Mucosa of descending colon (tissue), 3 donors: ENCODE measurements around the gene PANK4. TPM values are rescaled to one million over a fixed set of nuclear protein-coding genes. Genes with fewer than 3 reads are reported as not detected.
"Not testable (repeated sequence)": the region's sequence is repeated elsewhere in the genome, so short reads cannot be mapped to it uniquely, and the experiment has no call there.

ENCODE experiments used
- ATAC-seq: fragments of 200-7000 bp; cut with Tn5 transposase; one replicate; pipeline ENCODE4 v1.9.1; 2020; ENCODE audit warnings: mild to moderate bottlenecking, moderate library complexity
- DNase-seq, 3 donors: peaks; one replicate each; pipeline ENCODE4 v3.0.0-alpha.2; 2020
- H3K36me3 ChIP-seq: fragments of 200-600 bp; one replicate; pipeline ENCODE4 v1.8.0; 2021; ENCODE audit warnings: low read depth, mild to moderate bottlenecking
- H3K4me1 ChIP-seq: fragments of 200-600 bp; one replicate; pipeline ENCODE4 v1.8.0; 2021; ENCODE audit warnings: low read depth, mild to moderate bottlenecking
- H3K4me3 ChIP-seq: fragments of 200-600 bp; one replicate; pipeline ENCODE4 v1.8.0; 2021; ENCODE audit warnings: mild to moderate bottlenecking
- H3K9me3 ChIP-seq: fragments of 200-600 bp; one replicate; pipeline ENCODE4 v1.8.0; 2021; ENCODE audit warnings: mild to moderate bottlenecking
- intact Hi-C, 2 donors: fragments of 100-400 bp; cut with DNase I in 1 of 2; cut with micrococcal nuclease in 1 of 2; formaldehyde crosslinking; loops; one replicate each; pipeline versions ENCODE4 v1.11.0 to v1.11.1; 2022; cut with DNase I, micrococcal nuclease
- total RNA-seq, 3 donors: library from RNA; stranded (reverse); fragmentation: NEBNext Ultra II Directional in 2 of 3; extraction: Animal tissue kit (Norgen Biotek cat#: 25700) in 2 of 3; gene quantifications; one replicate each; pipeline versions ENCODE4 v1.2.1 to v1.2.4, GENCODE V29; 2021 to 2023
- TF ChIP-seq, protein P1 (sequence below): fragments of 200-600 bp; IDR thresholded peaks from one replicate; pipeline ENCODE4 v1.8.0; 2022; ENCODE audit warnings: antibody characterized with exemption, mild to moderate bottlenecking
- donor health status: DM: no; HTN: no; CAD: no; lungs with moderate emphysema.
- donor health status: DM: no; HTN: no; CAD: no.
- donor health status: DM: no; HTN: yes; CAD: no.

Gene PANK4
- total RNA-seq, 3 donors from 2014 or later: 28.1 to 51.6 (median 44.7) TPM

- no peaks in the 10 kb centered on the region for H3K9me3 ChIP-seq
- DNase-seq (peak; percentile 76 to 84 (median 80)), ATAC-seq (peak; percentile 60)
- peak within 1 kb of the TSS; percentile 72 for H3K4me3 ChIP-seq
- TF ChIP-seq, protein P1, sequence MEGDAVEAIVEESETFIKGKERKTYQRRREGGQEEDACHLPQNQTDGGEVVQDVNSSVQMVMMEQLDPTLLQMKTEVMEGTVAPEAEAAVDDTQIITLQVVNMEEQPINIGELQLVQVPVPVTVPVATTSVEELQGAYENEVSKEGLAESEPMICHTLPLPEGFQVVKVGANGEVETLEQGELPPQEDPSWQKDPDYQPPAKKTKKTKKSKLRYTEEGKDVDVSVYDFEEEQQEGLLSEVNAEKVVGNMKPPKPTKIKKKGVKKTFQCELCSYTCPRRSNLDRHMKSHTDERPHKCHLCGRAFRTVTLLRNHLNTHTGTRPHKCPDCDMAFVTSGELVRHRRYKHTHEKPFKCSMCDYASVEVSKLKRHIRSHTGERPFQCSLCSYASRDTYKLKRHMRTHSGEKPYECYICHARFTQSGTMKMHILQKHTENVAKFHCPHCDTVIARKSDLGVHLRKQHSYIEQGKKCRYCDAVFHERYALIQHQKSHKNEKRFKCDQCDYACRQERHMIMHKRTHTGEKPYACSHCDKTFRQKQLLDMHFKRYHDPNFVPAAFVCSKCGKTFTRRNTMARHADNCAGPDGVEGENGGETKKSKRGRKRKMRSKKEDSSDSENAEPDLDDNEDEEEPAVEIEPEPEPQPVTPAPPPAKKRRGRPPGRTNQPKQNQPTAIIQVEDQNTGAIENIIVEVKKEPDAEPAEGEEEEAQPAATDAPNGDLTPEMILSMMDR: no peak
- peaks cover 42% of the 10 kb centered on the region for H3K4me1 ChIP-seq
- H3K36me3 ChIP-seq: peaks cover 5% of the 10 kb centered on the region
- intact Hi-C loops: no loop called here
Observed at GRCh38 chr1:2556277-2556677, 29.9 kb upstream of the PANK4 start, which contains the start of gene TNFRSF14. TNFRSF14 (plus strand) TSS chr1:2556371; CDS start chr1:2556665, 294 bp downstream.

- DNase-seq (peak; percentile 91 to 95 (median 92)), ATAC-seq (peak; percentile 59)
- H3K36me3 ChIP-seq: peaks cover 5% of the 10 kb centered on the region
- peaks cover 42% of the 10 kb centered on the region for H3K4me1 ChIP-seq
- no peaks in the 10 kb centered on the region for H3K9me3 ChIP-seq
- TF ChIP-seq, protein P1: no peak
- peak overlapping the region; percentile 72 for H3K4me3 ChIP-seq
- intact Hi-C loops: no loop called here
Observed at GRCh38 chr1:2555634-2556276, 29.4 kb upstream of the PANK4 start.

DNA sequence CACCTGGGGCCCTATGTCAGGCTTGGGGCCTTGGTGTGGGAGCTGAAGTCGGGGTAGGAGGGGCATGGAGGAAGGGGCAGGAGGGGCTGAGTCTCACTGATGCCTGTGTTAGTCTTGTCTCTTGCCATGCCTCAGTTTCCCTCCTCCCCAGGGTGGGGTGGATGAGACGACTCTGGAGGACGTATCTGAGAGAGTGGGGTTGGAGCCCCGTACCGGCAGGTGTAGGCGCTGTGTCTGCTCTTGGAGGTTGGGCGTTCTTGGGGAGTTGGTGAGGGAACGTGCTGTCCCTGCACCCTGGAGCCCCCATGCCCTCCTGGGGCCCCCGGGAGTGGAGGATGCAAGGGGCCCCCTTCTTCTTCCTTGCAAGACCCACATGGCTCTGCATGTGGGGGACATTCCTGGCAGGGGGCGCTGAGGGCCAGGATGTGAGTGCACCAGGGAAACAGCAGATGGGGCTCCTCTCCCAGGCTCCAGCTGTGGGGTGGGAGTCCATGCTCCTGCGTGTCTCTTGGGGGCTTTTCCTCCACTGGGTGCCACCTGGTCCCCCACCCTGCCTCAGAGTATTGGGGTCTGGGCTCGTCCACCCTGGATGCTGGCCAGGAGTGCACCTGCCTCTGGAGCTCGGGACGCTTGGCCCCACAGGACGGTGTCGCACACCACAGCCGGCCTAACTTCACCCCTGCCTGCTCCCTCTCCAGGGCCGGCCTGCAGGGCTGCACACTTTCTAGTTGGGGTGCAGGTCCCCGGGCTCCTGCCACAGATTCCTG lies 28.4 kb upstream of the PANK4 start:
- Histone ChIP-seq H3K9me3 (no peaks in the 10 kb centered on the region), H3K36me3 (peaks cover 5% of the 10 kb centered on the region), H3K4me3 (no peak overlapping the region), H3K4me1 (peaks cover 42% of the 10 kb centered on the region)
- DNase-seq (peak; percentile 66 to 80 (median 74)), ATAC-seq (peak; percentile 5)
- intact Hi-C loops: no loop called here
- TF ChIP-seq, protein P1: peak; percentile 31

DNA sequence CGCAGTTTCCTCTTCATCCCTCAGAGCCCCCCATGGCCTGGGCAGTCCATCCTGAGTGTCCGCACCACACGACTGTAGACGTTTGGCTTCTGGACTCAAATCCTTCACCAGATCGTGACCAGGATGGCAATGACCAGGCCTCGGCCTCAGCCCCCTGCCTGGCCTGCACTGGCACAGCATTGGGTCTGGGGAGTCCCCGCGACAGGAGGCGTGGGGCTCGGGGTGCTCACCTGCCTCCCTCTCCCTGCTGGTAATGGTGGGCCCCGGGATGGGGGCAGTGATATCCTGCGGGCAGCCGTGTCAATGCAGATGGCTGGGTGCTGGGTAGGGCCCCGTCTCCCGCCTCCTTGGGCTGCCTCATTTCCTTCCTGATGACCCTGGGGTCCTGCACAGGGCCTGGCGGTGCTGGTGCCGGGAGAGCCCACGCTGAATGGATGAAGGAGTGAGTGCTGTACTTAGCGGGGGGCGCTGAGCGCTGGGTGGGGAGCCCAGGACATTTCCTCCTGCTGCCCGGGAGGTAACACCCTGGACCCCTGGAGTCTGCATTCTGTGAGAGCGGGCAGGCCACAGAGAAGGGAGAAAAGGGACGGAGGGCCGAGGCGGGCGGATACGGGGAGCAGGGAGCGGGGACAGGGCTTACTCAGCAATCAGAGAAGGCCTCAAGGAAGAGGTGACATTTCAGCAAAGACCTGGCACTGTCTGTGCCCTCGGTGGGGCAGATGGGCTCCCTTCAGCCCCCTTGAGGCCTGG lies 27.6 kb upstream of the PANK4 start:
- H3K9me3 ChIP-seq: no peaks in the 10 kb centered on the region
- H3K36me3 ChIP-seq: peaks cover 5% of the 10 kb centered on the region
- no peak overlapping the region for H3K4me3 ChIP-seq
- peaks cover 45% of the 10 kb centered on the region for H3K4me1 ChIP-seq
- ATAC-seq: no peak
- DNase-seq: no peak
- intact Hi-C loops: no loop called here
- TF ChIP-seq, protein P1: no peak

- H3K4me1 ChIP-seq: peaks cover 44% of the 10 kb centered on the region
- intact Hi-C loops, ATAC-seq: not testable (repeated sequence)
Observed at GRCh38 chr1:2553076-2553475, 26.7 kb upstream of the PANK4 start.

More at GRCh38 chr1:2553076-2553475, 26.7 kb upstream of the PANK4 start:
- not testable (repeated sequence) for H3K36me3 ChIP-seq, H3K9me3 ChIP-seq, DNase-seq, H3K4me3 ChIP-seq
